ENCODE results near the gene ATF3.

- TF ChIP-seq POLR2AphosphoS5 (IDR thresholded peaks at IDR 0.05; ENCODE audit: low read depth, low read length) (no peak), JUND (IDR thresholded peaks at IDR 0.05) (no peak)
Observed at GRCh38 chr1:212595229-212595628, 13.3 kb upstream of the ATF3 start.
